Measurements from ENCODE around the gene AMN1. TPM values are rescaled to one million over a fixed set of nuclear protein-coding genes. Genes with fewer than 3 reads are reported as not detected.

AMN1 gene
- total RNA-seq, 5 donors from 2014 or later (not counting 1 experiment from before 2014, with no cell fraction given): 8.4 to 13.6 (median 12.2) TPM

- ChIA-PET CTCF (no interaction called here), POLR2A (no interaction called here)
- Histone ChIP-seq H3K9me3 (no peaks in the 10 kb centered on the region), H3K27ac (ENCODE audit: low read length) (no peak overlapping the region), H3K4me3 (ENCODE audit: control insufficient read depth in 1 of 2, extremely low read depth in 1 of 2, low read length in 1 of 2) (no peak overlapping the region), H3K27me3 (replicated peaks in 1 of 2; ENCODE audit: control insufficient read depth in 2 of 2, extremely low read depth in 1 of 2, insufficient read depth in 2 of 2, low read length in 1 of 2) (no peaks in the 10 kb centered on the region), H3K4me1 (ENCODE audit: control insufficient read depth in 1 of 2, extremely low read depth in 1 of 2, insufficient read depth in 2 of 2, low read length in 2 of 2) (peaks cover 8 to 20% of the 10 kb centered on the region in 2 experiments), H3K36me3 (ENCODE audit: control insufficient read depth in 2 of 2, extremely low read depth in 1 of 2, insufficient read depth in 1 of 2, low read length in 1 of 2) (no peaks in the 10 kb centered on the region)
- Mint-ChIP-seq H3K27me3 (no peaks in the 10 kb centered on the region), H3K9me3 (no peaks in the 10 kb centered on the region), H3K36me3 (no peaks in the 10 kb centered on the region), H3K27ac (no peak overlapping the region), H3K4me1 (peaks cover 18 to 26% (median 24%) of the 10 kb centered on the region in 3 donors), H3K4me3 (no peak overlapping the region)
- DNase-seq: no peak
- no peak for ATAC-seq (replicated peaks in 1 of 4)
- no CpG with 5 or more reads among the region's 4 CpGs for WGBS (ENCODE audit: insufficient coverage)
Observed at GRCh38 chr12:31655208-31655607, 73.6 kb downstream of the AMN1 start.

GRCh38 chr12:31651893-31652521, 76.8 kb downstream of the AMN1 start:
- peaks cover 8 to 14% (median 10%) of the 10 kb centered on the region in 3 donors for H3K4me1 Mint-ChIP-seq
- H3K9me3 ChIP-seq: no peaks in the 10 kb centered on the region
- H3K27ac Mint-ChIP-seq: peak overlapping the region; percentile 91 to 96
- no peak for DNase-seq
- H3K36me3 Mint-ChIP-seq: no peaks in the 10 kb centered on the region
- H3K4me1 ChIP-seq (ENCODE audit: control insufficient read depth in 1 of 2, extremely low read depth in 1 of 2, insufficient read depth in 2 of 2, low read length in 2 of 2): peaks cover 2 to 5% of the 10 kb centered on the region in 2 experiments
- no peaks in the 10 kb centered on the region for H3K27me3 ChIP-seq (replicated peaks in 1 of 2; ENCODE audit: control insufficient read depth in 2 of 2, extremely low read depth in 1 of 2, insufficient read depth in 2 of 2, low read length in 1 of 2)
- no peaks in the 10 kb centered on the region for H3K27me3 Mint-ChIP-seq
- 93% methylated on average over 13 of the region's 18 CpGs for WGBS (ENCODE audit: insufficient coverage)
- no peaks in the 10 kb centered on the region for H3K9me3 Mint-ChIP-seq
- POLR2A ChIA-PET: interaction anchor here (0.5 to 0.7 kb wide), 3 partner anchors 14 to 341 kb away, joined by 3 to 10 read pairs (median 3); no protein-coding TSS in a partner anchor
- H3K4me3 ChIP-seq (ENCODE audit: control insufficient read depth in 1 of 2, extremely low read depth in 1 of 2, low read length in 1 of 2): no peak overlapping the region
- no peak for ATAC-seq (replicated peaks in 1 of 4)
- peak overlapping the region in 2 of 3 donors; percentile 44 to 50 for H3K4me3 Mint-ChIP-seq
- H3K36me3 ChIP-seq (ENCODE audit: control insufficient read depth in 2 of 2, extremely low read depth in 1 of 2, insufficient read depth in 1 of 2, low read length in 1 of 2): no peaks in the 10 kb centered on the region
- H3K27ac ChIP-seq (ENCODE audit: low read length): no peak overlapping the region
- CTCF ChIA-PET: interaction anchor here (0.7 to 3.3 kb wide), 18 partner anchors 11 to 1104 kb away, joined by 3 to 86 read pairs (median 5); partner anchors contain the start of gene YARS2 (in 2 of the 2)

- DNase-seq: no peak
- Histone ChIP-seq H3K4me3 (ENCODE audit: control insufficient read depth in 1 of 2, extremely low read depth in 1 of 2, low read length in 1 of 2) (no peak overlapping the region), H3K27me3 (replicated peaks in 1 of 2; ENCODE audit: control insufficient read depth in 2 of 2, extremely low read depth in 1 of 2, insufficient read depth in 2 of 2, low read length in 1 of 2) (no peaks in the 10 kb centered on the region), H3K36me3 (ENCODE audit: control insufficient read depth in 2 of 2, extremely low read depth in 1 of 2, insufficient read depth in 1 of 2, low read length in 1 of 2) (no peaks in the 10 kb centered on the region), H3K4me1 (ENCODE audit: control insufficient read depth in 1 of 2, extremely low read depth in 1 of 2, insufficient read depth in 2 of 2, low read length in 2 of 2) (peaks cover 2 to 5% of the 10 kb centered on the region in 2 experiments), H3K27ac (ENCODE audit: low read length) (no peak overlapping the region), H3K9me3 (no peaks in the 10 kb centered on the region)
- ChIA-PET POLR2A (no interaction called here), CTCF (interaction anchor here (0.6 to 1.0 kb wide), 4 partner anchors 11 to 661 kb away, joined by 3 to 5 read pairs (median 3); no protein-coding TSS in a partner anchor)
- Mint-ChIP-seq H3K4me1 (peaks cover 8 to 15% (median 10%) of the 10 kb centered on the region in 3 donors), H3K9me3 (no peaks in the 10 kb centered on the region), H3K27me3 (no peaks in the 10 kb centered on the region), H3K36me3 (no peaks in the 10 kb centered on the region), H3K4me3 (peak overlapping the region in 1 of 3 donors; percentile 21), H3K27ac (no peak overlapping the region)
- 80% methylated on average over 1 of the region's 6 CpGs for WGBS (ENCODE audit: insufficient coverage)
- no peak for ATAC-seq (replicated peaks in 1 of 4)
Observed at GRCh38 chr12:31650918-31651317, 77.9 kb downstream of the AMN1 start.

- POLR2A ChIA-PET: interaction anchor here in 1 of 2 donors (0.7 kb wide), 1 partner anchor 233 kb away, joined by 4 read pairs; no protein-coding TSS in a partner anchor
- Histone ChIP-seq H3K27me3 (replicated peaks in 1 of 2; ENCODE audit: control insufficient read depth in 2 of 2, extremely low read depth in 1 of 2, insufficient read depth in 2 of 2, low read length in 1 of 2) (peaks cover 0 to 2% of the 10 kb centered on the region in 2 experiments), H3K4me3 (ENCODE audit: control insufficient read depth in 1 of 2, extremely low read depth in 1 of 2, low read length in 1 of 2) (no peak overlapping the region), H3K4me1 (ENCODE audit: control insufficient read depth in 1 of 2, extremely low read depth in 1 of 2, insufficient read depth in 2 of 2, low read length in 2 of 2) (no peaks in the 10 kb centered on the region), H3K9me3 (no peaks in the 10 kb centered on the region), H3K36me3 (ENCODE audit: control insufficient read depth in 2 of 2, extremely low read depth in 1 of 2, insufficient read depth in 1 of 2, low read length in 1 of 2) (no peaks in the 10 kb centered on the region), H3K27ac (ENCODE audit: low read length) (no peak overlapping the region)
- no peaks in the 10 kb centered on the region for H3K27me3 Mint-ChIP-seq
- H3K27ac Mint-ChIP-seq: peak overlapping the region in 1 of 2 donors; percentile 29
- CTCF ChIA-PET: interaction anchor here (0.6 kb wide), 2 partner anchors 13 to 719 kb away, joined by 3 to 4 read pairs; no protein-coding TSS in a partner anchor
- H3K36me3 Mint-ChIP-seq: no peaks in the 10 kb centered on the region
- WGBS (ENCODE audit: insufficient coverage): 47% methylated on average over 3 of the region's 7 CpGs
- H3K9me3 Mint-ChIP-seq: no peaks in the 10 kb centered on the region
- H3K4me3 Mint-ChIP-seq: no peak overlapping the region
- H3K4me1 Mint-ChIP-seq: peaks cover 0 to 5% (median 0%) of the 10 kb centered on the region in 3 donors
- DNase-seq (no peak), ATAC-seq (replicated peaks in 1 of 4) (no peak)
Observed at GRCh38 chr12:31647086-31647491, 81.7 kb downstream of the AMN1 start.

GRCh38 chr12:31645924-31646323, 82.9 kb downstream of the AMN1 start:
- CTCF ChIA-PET: interaction anchor here (0.5 to 1.4 kb wide), 4 partner anchors 29 to 657 kb away, joined by 3 to 4 read pairs (median 3); no protein-coding TSS in a partner anchor
- no peak overlapping the region for H3K27ac Mint-ChIP-seq
- POLR2A ChIA-PET: interaction anchor here in 1 of 2 donors (0.7 kb wide), 1 partner anchor 395 kb away, joined by 13 read pairs; no protein-coding TSS in a partner anchor
- no peaks in the 10 kb centered on the region for H3K36me3 ChIP-seq (ENCODE audit: control insufficient read depth in 2 of 2, extremely low read depth in 1 of 2, insufficient read depth in 1 of 2, low read length in 1 of 2)
- no peak for DNase-seq
- no peak overlapping the region for H3K27ac ChIP-seq (ENCODE audit: low read length)
- no peaks in the 10 kb centered on the region for H3K9me3 Mint-ChIP-seq
- H3K9me3 ChIP-seq: no peaks in the 10 kb centered on the region
- peaks cover 0 to 2% of the 10 kb centered on the region in 2 experiments for H3K27me3 ChIP-seq (replicated peaks in 1 of 2; ENCODE audit: control insufficient read depth in 2 of 2, extremely low read depth in 1 of 2, insufficient read depth in 2 of 2, low read length in 1 of 2)
- H3K36me3 Mint-ChIP-seq: no peaks in the 10 kb centered on the region
- H3K4me3 Mint-ChIP-seq: no peak overlapping the region
- no peak for ATAC-seq (replicated peaks in 1 of 4)
- H3K4me3 ChIP-seq (ENCODE audit: control insufficient read depth in 1 of 2, extremely low read depth in 1 of 2, low read length in 1 of 2): no peak overlapping the region
- WGBS (ENCODE audit: insufficient coverage): no CpG with 5 or more reads among the region's 5 CpGs
- H3K4me1 Mint-ChIP-seq: peaks cover 0 to 5% (median 0%) of the 10 kb centered on the region in 3 donors
- H3K27me3 Mint-ChIP-seq: no peaks in the 10 kb centered on the region
- H3K4me1 ChIP-seq (ENCODE audit: control insufficient read depth in 1 of 2, extremely low read depth in 1 of 2, insufficient read depth in 2 of 2, low read length in 2 of 2): no peaks in the 10 kb centered on the region

- Mint-ChIP-seq H3K36me3 (no peaks in the 10 kb centered on the region), H3K27ac (no peak overlapping the region), H3K4me1 (peaks cover 0 to 5% (median 0%) of the 10 kb centered on the region in 3 donors), H3K4me3 (no peak overlapping the region), H3K27me3 (no peaks in the 10 kb centered on the region), H3K9me3 (no peaks in the 10 kb centered on the region)
- DNase-seq: no peak
- ChIA-PET CTCF (interaction anchor here in 1 of 2 donors (1.4 kb wide), 1 partner anchor 417 kb away, joined by 3 read pairs; no protein-coding TSS in a partner anchor), POLR2A (no interaction called here)
- H3K4me3 ChIP-seq (ENCODE audit: control insufficient read depth in 1 of 2, extremely low read depth in 1 of 2, low read length in 1 of 2): no peak overlapping the region
- no peak for ATAC-seq (replicated peaks in 1 of 4)
- no peaks in the 10 kb centered on the region for H3K36me3 ChIP-seq (ENCODE audit: control insufficient read depth in 2 of 2, extremely low read depth in 1 of 2, insufficient read depth in 1 of 2, low read length in 1 of 2)
- no peak overlapping the region for H3K27ac ChIP-seq (ENCODE audit: low read length)
- no CpG with 5 or more reads among the region's 8 CpGs for WGBS (ENCODE audit: insufficient coverage)
- H3K9me3 ChIP-seq: no peaks in the 10 kb centered on the region
- H3K27me3 ChIP-seq (replicated peaks in 1 of 2; ENCODE audit: control insufficient read depth in 2 of 2, extremely low read depth in 1 of 2, insufficient read depth in 2 of 2, low read length in 1 of 2): peaks cover 0 to 2% of the 10 kb centered on the region in 2 experiments
- H3K4me1 ChIP-seq (ENCODE audit: control insufficient read depth in 1 of 2, extremely low read depth in 1 of 2, insufficient read depth in 2 of 2, low read length in 2 of 2): no peaks in the 10 kb centered on the region
Observed at GRCh38 chr12:31644536-31644935, 84.3 kb downstream of the AMN1 start.
